Loucy (cell line): ENCODE data around the gene GALR2.

Experiments
- H2AFZ ChIP-seq: fragments of 200-600 bp; sonication (generic); 2 replicates; pipeline ENCODE4 v1.6.0; 2016; ENCODE audit warnings: antibody characterized with exemption, mild to moderate bottlenecking, low read length, moderate library complexity
- H3F3A ChIP-seq: fragments of 200-600 bp; 2 replicates; pipeline ENCODE4 v1.6.0; 2016; ENCODE audit warnings: antibody characterized with exemption, low read depth, mild to moderate bottlenecking
- H3K27me3 ChIP-seq: fragments of 200-600 bp; sonication (generic); 2 replicates; pipeline ENCODE4 v1.6.1; 2014; ENCODE audit warnings: low read length, mild to moderate bottlenecking; ENCODE audit not compliant: insufficient read depth, poor library complexity, severe bottlenecking
- H3K36me3 ChIP-seq: fragments of 200-600 bp; sonication (generic); 2 replicates; pipeline ENCODE4 v1.6.1; 2016; ENCODE audit warnings: low read length; ENCODE audit not compliant: insufficient read depth
- H3K4me1 ChIP-seq: fragments of 200-600 bp; sonication (generic); 2 replicates; pipeline ENCODE4 v1.5.1; 2014; ENCODE audit warnings: low read length, mild to moderate bottlenecking; ENCODE audit not compliant: insufficient read depth, poor library complexity, severe bottlenecking
- H3K4me2 ChIP-seq: fragments of 200-600 bp; sonication (generic); 2 replicates; pipeline ENCODE4 v1.6.0; 2014; ENCODE audit warnings: antibody characterized with exemption, low read length, low read depth, mild to moderate bottlenecking; ENCODE audit not compliant: poor library complexity, severe bottlenecking
- H3K4me3 ChIP-seq: fragments of 200-600 bp; sonication (generic); 2 replicates; pipeline ENCODE4 v1.5.1; 2014; ENCODE audit warnings: low read length, mild to moderate bottlenecking, mixed read lengths; ENCODE audit not compliant: poor library complexity, severe bottlenecking
- H3K79me2 ChIP-seq: fragments of 200-600 bp; sonication (generic); 2 replicates; pipeline ENCODE4 v1.6.1; 2014; ENCODE audit warnings: low read length; ENCODE audit not compliant: insufficient read depth
- H3K9ac ChIP-seq: fragments of 200-600 bp; sonication (generic); 2 replicates; pipeline ENCODE4 v1.6.0; 2014; ENCODE audit warnings: mild to moderate bottlenecking, low read depth, low read length, moderate library complexity; ENCODE audit not compliant: poor library complexity, severe bottlenecking
- H3K9me2 ChIP-seq: fragments of 200-600 bp; sonication (generic); replicated peaks from 2 replicates; pipeline ENCODE4 v1.6.1; 2016; ENCODE audit warnings: low read depth, low read length, mixed read lengths
- H3K9me3 ChIP-seq: fragments of 200-600 bp; sonication (generic); 2 replicates; pipeline ENCODE4 v1.6.1; 2014; ENCODE audit warnings: mild to moderate bottlenecking, antibody characterized with exemption, low read length, low read depth; ENCODE audit not compliant: insufficient read depth
- H4K20me1 ChIP-seq: fragments of 200-600 bp; sonication (generic); 2 replicates; pipeline ENCODE4 v1.6.0; 2014; ENCODE audit warnings: antibody characterized with exemption, low read length, mild to moderate bottlenecking; ENCODE audit not compliant: insufficient read depth, poor library complexity, severe bottlenecking
- EZH2phosphoT487 ChIP-seq: fragments of 200-600 bp; IDR thresholded peaks from 2 replicates; pipeline ENCODE4 v1.6.1; 2018; ENCODE audit warnings: antibody characterized with exemption, mild to moderate bottlenecking, moderate library complexity, borderline replicate concordance
- TF ChIP-seq, protein P1 (sequence below): fragments of 200-600 bp; sonication (generic); conservative IDR thresholded peaks from 2 replicates; pipeline ENCODE4 v1.5.1; 2014; ENCODE audit warnings: mild to moderate bottlenecking, antibody characterized with exemption, low read length

The GALR2 gene

DNA sequence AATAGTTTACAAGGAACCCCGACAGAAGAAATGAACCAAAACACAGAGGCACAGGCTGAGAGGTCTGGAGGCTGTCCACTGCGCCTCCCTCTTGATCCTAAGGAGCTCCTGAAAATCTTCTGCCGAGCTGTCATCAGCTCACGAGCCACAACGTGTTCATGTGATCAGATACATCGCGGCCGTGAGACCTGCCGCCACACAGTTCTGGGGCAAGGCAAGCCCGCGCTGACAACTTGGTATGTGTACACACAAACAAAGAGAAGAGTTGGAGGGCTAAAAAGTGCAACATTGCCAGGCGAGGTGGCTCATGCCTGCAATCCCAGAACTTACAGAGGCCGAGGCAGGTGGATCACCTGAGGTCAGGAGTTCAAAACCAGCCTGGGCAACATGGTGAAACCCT, 21.4 kb downstream of the GALR2 start:
- no peak for TF ChIP-seq EZH2phosphoT487
- TF ChIP-seq, protein P1, sequence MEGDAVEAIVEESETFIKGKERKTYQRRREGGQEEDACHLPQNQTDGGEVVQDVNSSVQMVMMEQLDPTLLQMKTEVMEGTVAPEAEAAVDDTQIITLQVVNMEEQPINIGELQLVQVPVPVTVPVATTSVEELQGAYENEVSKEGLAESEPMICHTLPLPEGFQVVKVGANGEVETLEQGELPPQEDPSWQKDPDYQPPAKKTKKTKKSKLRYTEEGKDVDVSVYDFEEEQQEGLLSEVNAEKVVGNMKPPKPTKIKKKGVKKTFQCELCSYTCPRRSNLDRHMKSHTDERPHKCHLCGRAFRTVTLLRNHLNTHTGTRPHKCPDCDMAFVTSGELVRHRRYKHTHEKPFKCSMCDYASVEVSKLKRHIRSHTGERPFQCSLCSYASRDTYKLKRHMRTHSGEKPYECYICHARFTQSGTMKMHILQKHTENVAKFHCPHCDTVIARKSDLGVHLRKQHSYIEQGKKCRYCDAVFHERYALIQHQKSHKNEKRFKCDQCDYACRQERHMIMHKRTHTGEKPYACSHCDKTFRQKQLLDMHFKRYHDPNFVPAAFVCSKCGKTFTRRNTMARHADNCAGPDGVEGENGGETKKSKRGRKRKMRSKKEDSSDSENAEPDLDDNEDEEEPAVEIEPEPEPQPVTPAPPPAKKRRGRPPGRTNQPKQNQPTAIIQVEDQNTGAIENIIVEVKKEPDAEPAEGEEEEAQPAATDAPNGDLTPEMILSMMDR = no peak
- H3K9me3 ChIP-seq = no peaks in the 10 kb centered on the region
- H3K79me2 ChIP-seq = 0 out of 2 replicates have a peak, but pooled peaks cover 3% of the 10 kb centered on the region
- H4K20me1 ChIP-seq = no peaks in the 10 kb centered on the region
- H3K4me1 ChIP-seq = no peaks in the 10 kb centered on the region
- no peak overlapping the region for H2AFZ ChIP-seq
- H3K9me2 ChIP-seq = no peaks in the 10 kb centered on the region
- no peaks in the 10 kb centered on the region for H3K27me3 ChIP-seq
- no peaks in the 10 kb centered on the region for H3F3A ChIP-seq
- peaks cover 39% of the 10 kb centered on the region; the same call in 1 of the 2 replicates for H3K36me3 ChIP-seq
- H3K4me3 ChIP-seq = no peak overlapping the region
- no peak overlapping the region for H3K4me2 ChIP-seq
- H3K9ac ChIP-seq = no peak overlapping the region

DNA sequence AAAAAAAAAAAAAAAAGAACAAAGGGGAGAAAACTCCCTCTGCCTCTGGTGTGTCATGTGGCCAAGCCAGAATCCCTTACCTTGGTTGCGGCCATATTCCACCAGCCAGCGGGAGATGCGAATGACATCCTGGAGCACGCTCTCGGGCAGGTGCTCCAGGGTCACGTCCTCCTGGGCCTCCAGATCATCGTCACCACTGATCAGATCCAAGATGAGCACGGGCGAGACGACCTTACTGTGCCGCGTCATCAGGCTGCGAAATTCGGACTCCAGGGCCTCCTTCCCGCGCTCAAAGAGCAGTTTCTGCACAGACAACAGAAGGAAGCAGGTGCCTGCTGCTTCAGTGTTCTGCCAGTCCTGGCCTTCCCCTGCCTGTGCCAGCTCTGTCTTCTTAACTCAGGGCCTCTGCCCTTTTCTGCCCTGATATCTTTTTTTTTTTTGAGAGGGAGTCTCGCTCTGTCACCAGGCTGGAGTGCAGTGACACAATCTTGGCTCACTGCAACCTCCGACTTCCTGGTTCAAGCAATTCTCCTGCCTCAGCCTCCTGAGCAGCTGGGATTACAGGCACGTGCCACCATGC, 23.2 kb downstream of the GALR2 start:
- Histone ChIP-seq H4K20me1 (no peaks in the 10 kb centered on the region), H2AFZ (no peak overlapping the region), H3K36me3 (peaks cover 32% of the 10 kb centered on the region; the same call in 1 of the 2 replicates), H3K9me3 (no peaks in the 10 kb centered on the region), H3K4me1 (peaks cover 7% of the 10 kb centered on the region), H3K4me3 (no peak overlapping the region), H3F3A (no peaks in the 10 kb centered on the region), H3K27me3 (no peaks in the 10 kb centered on the region), H3K9ac (no peak overlapping the region), H3K79me2 (peaks cover 17% of the 10 kb centered on the region), H3K4me2 (no peak overlapping the region), H3K9me2 (no peaks in the 10 kb centered on the region)
- TF ChIP-seq, protein P1 = no peak

DNA sequence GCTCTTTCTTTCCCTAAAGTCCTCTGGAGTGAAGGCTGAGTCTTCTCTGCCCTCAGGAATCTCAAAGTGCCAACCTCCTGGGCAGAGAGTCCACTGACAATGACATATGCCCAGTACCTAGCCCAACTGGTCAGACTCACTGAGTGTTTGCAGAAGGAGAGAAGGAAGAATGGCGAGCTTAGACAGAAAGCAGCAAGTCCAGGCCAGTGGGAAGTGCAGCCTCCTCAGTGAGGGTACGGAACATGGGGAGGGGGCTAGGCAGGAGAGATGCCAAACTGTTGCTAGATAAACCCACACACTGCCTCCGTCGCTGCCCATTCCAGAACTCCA, 28.3 kb downstream of the GALR2 start:
- Histone ChIP-seq H3K4me2 (peak overlapping the region; percentile 92), H3K4me3 (peak overlapping the region; percentile 85), H3K9me3 (no peaks in the 10 kb centered on the region), H4K20me1 (no peaks in the 10 kb centered on the region), H3K79me2 (peaks cover 29% of the 10 kb centered on the region), H3K36me3 (peaks cover 10% of the 10 kb centered on the region; the same call in 1 of the 2 replicates), H3K27me3 (no peaks in the 10 kb centered on the region), H3K9me2 (no peaks in the 10 kb centered on the region), H3K9ac (peak overlapping the region; percentile 88), H3F3A (no peaks in the 10 kb centered on the region), H2AFZ (peak overlapping the region; percentile 68), H3K4me1 (peaks cover 15% of the 10 kb centered on the region)
- TF ChIP-seq EZH2phosphoT487 = no peak
- TF ChIP-seq, protein P1 = no peak
